ENCODE measurements around the gene PURA.

Gene PURA

GRCh38 chr5:140110646-140110957 is 3.3 kb upstream of the PURA start:
- no peak for DNase-seq

- DNase-seq, result no peak
These were observed 2.7 kb upstream of the PURA start for GRCh38 chr5:140111011-140111858.

GRCh38 chr5:140111859-140112551 is 1.9 kb upstream of the PURA start:
- DNase-seq, result no peak

DNA sequence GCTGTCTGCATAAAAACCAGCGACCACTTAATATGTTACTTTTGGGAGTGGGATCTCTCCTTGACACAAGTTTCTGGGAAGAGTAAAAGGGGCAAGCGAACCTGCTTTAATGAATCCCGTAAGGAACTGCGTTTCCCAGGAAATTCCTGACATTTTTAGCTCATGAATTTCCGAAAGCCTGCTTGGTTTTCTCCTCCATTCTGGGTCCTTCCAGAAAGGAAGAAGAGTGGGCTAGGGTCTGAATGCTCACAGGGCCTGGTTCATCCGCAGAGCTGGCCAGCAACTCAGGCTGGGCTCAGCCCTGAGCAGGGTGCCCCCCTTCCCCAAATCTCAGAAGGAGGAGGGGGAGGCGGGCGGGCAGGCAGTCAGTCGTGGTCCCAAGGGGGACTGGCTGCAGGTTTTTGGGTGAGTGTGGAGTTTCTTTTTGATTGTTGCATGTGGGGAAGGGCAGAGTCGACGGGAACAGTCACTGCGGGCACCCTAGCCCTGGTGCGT is 1.2 kb upstream of the PURA start:
- no peak for DNase-seq

GRCh38 chr5:140113180-140113698 is 670 bp upstream of the PURA start:
- no peak for DNase-seq

DNA sequence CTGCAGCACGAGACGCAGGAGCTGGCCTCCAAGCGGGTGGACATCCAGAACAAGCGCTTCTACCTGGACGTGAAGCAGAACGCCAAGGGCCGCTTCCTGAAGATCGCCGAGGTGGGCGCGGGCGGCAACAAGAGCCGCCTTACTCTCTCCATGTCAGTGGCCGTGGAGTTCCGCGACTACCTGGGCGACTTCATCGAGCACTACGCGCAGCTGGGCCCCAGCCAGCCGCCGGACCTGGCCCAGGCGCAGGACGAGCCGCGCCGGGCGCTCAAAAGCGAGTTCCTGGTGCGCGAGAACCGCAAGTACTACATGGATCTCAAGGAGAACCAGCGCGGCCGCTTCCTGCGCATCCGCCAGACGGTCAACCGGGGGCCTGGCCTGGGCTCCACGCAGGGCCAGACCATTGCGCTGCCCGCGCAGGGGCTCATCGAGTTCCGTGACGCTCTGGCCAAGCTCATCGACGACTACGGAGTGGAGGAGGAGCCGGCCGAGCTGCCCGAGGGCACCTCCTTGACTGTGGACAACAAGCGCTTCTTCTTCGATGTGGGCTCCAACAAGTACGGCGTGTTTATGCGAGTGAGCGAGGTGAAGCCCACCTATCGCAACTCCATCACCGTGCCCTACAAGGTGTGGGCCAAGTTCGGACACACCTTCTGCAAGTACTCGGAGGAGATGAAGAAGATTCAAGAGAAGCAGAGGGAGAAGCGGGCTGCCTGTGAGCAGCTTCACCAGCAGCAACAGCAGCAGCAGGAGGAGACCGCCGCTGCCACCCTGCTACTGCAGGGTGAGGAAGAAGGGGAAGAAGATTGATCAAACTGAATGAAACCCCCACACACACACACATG is 654 bp downstream of the PURA start:
- DNase-seq, result peak in 1 of 4 experiments; percentile 40

DNA sequence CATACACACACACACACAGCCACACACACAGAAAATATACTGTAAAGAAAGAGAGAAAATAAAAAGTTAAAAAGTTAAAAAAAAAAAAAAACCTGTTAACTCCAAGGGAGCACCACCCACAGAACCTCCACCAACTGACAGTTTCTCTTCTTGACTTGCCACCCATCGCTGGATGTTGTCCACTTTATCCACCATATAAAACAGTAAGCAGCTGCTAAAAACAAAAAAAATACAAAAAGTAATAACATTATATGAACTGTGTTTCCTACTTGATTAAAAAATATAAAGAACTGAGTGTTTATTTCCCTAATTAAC is 1.2 kb downstream of the PURA start:
- no peak for DNase-seq

- DNase-seq, result no peak
These were observed 2.8 kb downstream of the PURA start for GRCh38 chr5:140116716-140117115.

- no peak for DNase-seq
These were observed 3.6 kb downstream of the PURA start for GRCh38 chr5:140117523-140117922.

GRCh38 chr5:140118302-140118936 is 4.5 kb downstream of the PURA start:
- no peak for DNase-seq

DNA sequence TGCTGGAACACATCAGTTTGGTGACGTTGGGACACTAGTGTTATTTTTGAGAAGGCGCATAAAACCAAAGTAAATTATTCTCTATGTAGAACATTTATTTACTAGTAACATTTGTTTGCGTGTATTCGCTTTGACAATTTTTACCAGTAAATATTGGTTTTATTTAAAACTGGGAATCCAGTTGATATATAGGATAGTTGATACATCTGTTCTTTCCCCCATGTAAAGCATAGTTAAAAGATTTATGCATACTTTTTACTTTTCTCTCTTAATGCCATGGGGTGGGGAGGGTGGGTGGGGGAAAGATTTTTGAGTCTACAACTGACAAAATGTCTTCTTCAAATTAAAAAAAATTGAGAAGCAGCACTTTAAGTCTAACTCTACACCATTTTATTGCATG is 11.7 kb downstream of the PURA start, which contains the start of gene IGIP:
IGIP (plus strand) TSS at position 301 of the 400 bp plus-strand sequence. CDS start 2,540 bp downstream, outside the sequence.
- DNase-seq, result no peak

DNA sequence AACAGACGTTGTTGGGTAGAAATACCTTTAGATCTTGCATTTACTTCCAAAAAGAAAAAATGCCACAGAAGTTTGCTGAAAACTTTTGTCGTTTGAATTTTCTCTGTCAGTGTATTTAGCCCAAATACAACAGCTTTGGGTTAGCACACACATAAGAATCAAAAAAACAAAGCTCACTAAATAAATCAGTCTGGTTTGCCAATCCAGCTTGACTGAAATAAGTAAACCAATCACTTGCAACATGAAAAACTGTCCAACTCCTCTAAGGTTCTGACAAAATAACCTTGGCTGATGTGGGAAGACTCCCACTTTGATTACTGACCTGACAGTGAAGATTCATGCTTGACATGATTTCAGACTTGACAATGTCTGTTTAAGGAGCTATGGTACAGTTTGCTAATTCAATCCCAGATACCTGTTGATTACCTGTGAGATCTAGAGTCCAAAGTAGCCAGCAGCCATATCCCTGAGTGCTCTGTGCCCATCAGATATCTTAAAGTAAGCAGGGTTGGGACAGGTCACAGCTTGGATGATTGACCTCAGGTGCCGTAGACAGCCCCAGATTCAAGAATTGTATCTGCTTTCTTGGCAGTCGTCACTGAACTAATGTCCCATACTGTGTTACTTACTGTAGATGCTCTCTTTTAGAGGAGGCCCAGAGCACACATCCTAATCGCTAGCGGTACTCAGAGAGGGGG is 12.6 kb downstream of the PURA start:
- DNase-seq, result no peak

DNA sequence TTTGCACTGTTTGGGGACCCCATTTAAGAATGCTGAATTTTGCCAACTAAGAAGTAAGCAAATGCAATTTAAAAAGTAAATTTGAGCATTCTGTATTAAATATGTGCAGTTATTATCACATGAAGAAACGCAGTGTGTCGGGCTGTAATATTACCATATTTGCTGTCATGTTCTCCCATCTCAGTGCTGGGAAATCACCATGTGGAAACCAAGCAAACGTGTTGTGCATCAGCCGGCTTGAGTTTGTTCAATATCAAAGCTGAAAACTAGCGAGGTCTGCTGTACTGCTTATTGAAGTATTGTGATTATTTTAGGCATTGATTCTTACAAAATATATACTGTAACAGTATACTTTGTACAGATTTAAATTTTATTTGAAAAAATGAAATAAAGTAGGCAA is 14.5 kb downstream of the PURA start:
- DNase-seq, result no peak

DNA sequence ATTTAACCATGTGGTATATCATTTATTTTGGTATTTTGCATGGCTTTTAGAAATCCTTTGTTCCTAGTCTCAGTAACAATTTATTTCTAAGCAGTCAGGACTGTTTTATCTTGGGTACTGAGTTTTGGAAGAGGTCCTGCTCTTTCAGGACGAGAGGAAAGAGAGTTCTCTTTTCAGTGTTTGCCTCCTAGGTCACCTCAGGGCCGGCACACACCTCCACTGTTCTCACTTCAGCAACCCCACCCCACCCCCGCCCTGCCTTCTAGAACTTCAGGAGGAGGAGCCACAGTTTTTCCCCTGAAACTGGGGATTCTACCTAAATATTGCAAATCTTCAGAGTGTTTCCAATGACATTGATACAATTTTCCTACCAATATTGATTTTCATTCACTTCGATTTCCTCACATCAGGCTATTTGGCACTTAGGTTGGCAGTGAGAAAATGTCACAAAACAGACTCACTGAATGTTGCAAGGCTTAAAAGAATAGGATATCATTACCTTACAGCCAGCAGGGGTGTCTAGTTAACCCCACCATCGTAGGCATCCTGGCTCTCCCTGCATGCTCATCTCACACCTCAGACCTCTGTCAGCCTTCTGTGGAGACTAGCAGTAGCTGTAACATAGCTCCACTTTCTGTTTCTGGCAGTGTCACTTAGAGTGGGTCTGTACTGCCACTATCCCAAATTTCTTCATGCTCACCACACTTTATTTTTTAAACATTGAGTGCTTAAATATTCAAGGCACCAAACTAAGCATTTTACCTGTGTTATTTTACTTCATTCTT is 17.2 kb downstream of the PURA start:
- no peak for DNase-seq

DNA sequence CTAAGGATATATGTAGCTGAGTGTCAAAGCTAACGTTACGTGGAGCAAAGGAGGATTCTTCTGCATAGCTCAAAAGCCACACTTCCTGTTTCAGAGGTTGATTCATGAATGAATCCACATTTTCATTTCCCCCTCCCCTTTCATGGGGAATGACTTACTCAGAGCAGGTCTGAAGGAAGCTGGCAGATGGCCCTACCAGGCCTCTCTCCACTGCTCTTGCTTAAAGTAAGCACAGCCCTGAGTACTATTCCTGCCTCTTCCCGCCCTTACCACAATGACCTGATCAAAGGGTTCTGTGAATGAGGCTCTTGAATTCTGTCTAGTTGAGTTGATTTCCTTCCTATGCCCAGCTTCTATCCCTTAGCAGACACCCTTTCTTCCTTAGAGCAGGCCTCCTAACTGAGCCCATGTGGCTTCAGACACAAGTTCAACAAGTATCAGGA is 18.1 kb downstream of the PURA start:
- no peak for DNase-seq

DNA sequence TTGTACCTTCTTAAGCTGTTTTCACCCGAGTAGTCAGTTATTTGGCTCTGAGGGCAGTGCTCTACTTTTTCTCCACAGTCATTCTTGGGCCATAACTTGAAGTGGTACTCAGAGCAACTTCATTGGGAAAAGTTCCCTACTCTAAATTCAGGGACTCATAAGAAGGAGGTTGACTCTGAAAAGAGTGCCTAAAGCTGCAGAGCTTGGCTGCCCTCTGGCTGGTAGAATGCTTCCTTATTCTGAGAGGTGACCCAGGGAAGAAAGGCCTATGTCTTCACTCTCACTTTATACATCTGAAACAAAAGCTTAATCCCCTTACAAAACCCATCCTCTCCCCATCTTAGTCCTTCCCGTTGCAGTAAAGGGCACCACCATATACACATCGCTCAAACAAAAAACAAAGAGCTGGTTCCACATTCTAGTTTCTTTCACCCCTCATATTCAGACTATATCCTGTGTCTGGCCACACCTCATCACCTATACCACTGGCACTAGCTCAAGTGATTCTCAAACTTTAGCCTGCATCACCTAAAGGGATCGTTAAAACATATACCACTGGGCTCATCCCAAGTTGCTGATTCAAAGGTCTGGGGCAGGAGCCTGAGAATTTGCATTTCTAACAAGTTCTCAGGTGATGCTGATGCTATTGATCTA is 19.7 kb downstream of the PURA start:
- DNase-seq, result no peak

DNA sequence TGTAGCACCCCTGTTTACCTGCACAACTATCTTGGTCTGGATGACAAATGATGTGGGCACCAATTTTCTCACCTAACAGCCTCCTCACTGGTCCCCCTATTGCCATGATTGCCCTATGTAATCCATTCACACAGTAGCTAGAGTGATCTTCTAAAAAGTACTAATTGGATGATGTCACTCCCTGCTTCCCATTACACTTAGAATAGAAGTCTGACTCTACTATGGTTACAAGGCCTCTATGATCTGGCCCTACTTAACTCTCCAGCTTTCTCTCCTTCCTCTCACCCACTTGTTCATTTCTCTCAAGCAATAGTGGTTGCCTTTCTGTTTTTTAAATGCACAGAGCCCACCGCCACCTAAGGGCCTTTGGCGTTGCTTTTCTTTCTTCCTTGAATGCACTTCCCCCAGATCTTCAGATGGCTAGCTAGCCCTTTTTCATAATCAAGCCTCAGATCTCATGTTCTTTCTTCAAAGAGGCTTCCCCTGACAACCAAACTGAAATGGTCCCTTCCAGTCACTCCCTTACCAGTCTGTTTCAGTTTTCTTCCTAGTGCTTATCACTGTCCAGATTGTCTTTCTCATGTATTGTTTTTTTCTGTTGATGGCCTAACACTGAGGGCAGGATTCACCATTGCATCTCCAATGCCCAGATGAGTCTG is 20.5 kb downstream of the PURA start:
- no peak for DNase-seq

DNA sequence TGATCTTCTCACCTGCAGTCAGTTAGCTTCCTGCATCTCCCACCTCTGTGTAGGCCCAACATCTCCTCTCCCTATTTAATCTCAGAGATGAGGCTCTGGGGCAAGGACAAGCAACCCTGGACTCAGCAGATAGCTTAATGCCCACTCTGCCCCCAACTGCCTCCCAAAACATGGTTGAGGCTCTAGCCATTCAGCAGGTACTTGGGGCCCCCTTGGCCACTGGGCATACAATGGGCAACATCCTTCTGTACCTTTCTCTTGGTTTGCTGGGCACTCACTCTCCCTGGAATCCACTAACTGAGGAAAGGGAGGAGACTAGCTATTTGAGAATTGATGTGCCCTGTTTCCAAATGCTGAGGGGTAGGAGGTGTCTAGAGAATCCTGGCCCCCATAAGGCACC is 21.2 kb downstream of the PURA start:
- no peak for DNase-seq

DNA sequence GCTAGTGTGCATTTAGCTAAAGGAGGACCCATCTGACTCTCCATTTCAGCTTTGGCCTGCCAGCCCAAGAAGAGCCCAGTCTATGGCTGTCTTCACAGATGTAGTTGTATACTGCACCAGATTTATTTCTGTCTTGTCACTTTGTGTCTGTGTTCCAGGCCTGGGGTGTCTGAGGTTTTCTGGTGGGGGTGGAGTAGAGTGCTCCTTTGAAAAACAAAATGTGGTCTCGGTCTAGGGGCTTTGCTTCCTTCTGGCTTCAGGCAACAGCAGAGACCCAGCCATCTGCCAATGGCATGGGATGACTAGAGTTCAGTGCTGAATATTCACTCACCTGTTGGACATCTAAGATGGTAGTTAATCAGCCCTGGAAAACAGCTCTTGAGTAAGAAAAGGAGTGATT is 22.7 kb downstream of the PURA start:
- DNase-seq, result no peak

DNA sequence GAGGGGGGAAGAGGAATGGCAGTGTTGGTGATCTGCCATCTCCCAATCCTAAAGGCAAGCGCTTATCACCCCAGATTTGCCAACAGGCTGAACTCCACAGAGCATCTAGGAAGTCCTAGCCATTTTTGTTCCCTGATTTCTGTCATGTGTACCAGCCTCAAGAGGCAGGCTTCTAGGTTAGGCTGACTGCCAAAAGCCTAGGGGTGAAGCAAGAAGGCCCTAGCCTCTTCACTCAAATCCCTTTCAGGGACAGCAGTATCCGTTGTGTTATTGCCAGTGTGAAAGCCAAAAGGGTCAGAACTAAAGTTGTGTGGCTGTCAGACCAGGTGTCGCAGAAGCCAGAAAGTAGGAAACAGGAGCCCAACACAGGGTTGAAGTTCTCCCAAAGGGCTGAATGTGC is 26.5 kb downstream of the PURA start:
- no peak for DNase-seq
